Stimulated activated CD8-positive, alpha-beta memory T cell treated with anti-CD3 and anti-CD28 coated beads, Interleukin-12 subunit alpha, Interleukin-12 subunit beta, amount 100 ng/mL, for 24 hours (primary cell): ENCODE results near the gene RBM28.

Source experiments
- DNase-seq: peaks from one replicate; pipeline ENCODE4 v3.0.0-alpha.2; 2020; ENCODE audit errors: extremely low read depth

The RBM28 gene

GRCh38 chr7:128262273-128263028, 81.3 kb downstream of the RBM28 start:
- no peak for DNase-seq

DNA sequence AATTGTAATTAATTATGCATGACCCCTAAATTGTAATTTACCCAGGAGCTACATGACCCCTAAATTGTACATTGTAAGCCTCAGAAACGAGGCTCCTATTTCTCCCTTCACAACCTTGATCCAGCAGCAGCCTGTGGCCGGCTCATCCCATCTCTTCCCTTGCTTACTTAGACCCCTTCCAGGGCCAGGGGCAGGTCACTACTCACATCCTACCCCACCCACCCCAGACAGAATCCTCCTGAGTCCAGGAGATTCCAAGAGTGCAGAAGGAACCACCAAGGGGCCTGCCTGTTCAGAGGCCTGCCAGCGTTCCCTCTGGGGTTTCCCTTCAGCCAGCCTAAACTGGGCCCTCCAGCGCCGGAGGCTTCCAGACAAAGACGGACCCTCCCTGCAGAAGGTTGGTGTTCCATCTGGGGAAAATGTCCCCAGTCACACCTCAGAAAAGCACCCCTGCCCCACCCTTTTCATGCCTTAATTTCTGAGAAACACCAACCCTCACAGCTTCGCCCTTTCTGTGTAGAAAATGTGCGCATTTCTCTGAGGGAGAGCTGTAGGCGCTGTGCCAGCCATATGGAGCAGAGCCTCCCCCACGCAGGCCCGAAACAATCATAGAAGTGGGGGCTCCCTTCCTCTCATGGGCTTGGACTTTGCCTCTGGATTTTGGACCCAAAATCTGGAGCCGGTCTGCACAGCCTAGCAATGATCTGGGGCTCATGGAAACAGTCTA, 83.5 kb downstream of the RBM28 start:
- no peak for DNase-seq

GRCh38 chr7:128259131-128260061, 84.3 kb downstream of the RBM28 start:
- no peak for DNase-seq

GRCh38 chr7:128257458-128257857, 86.2 kb downstream of the RBM28 start:
- no peak for DNase-seq

- no peak for DNase-seq
These were observed 88.4 kb downstream of the RBM28 start for GRCh38 chr7:128255271-128255670.

DNA sequence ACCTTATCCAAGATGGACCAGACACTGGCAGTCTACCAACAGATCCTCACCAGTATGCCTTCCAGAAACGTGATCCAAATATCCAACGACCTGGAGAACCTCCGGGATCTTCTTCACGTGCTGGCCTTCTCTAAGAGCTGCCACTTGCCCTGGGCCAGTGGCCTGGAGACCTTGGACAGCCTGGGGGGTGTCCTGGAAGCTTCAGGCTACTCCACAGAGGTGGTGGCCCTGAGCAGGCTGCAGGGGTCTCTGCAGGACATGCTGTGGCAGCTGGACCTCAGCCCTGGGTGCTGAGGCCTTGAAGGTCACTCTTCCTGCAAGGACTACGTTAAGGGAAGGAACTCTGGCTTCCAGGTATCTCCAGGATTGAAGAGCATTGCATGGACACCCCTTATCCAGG, 89.2 kb downstream of the RBM28 start:
- no peak for DNase-seq

GRCh38 chr7:128253701-128254100, 90.0 kb downstream of the RBM28 start:
- no peak for DNase-seq

DNA sequence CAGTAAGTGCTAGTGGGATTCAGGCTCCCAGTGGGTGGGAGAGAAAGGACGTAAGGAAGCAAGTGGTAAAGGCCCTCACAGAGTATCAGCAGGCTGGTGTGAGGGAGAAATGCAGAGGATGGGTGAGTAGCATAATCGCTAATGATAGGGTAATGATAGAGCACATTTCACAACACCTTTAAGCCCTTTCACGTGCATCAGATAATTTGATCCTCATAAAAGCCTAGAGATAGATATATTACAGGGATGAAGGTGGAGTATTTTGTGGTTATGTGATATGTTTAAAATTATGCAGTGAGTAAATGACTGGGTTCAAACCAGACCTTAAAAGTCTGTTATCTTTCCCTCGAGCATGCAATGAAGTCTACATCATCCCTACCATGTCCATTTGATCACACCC, 92.4 kb downstream of the RBM28 start:
- no peak for DNase-seq
